Measurements from ENCODE around the gene SEMA3D. TPM values are rescaled to one million over a fixed set of nuclear protein-coding genes. Genes with fewer than 3 reads are reported as not detected.

SEMA3D gene
- total and polyA plus RNA-seq, 9 of the 15 experiments (the other 6 are each of a cell fraction or from before 2014, with no cell fraction given): 0.01 to 0.10 (median 0.04) TPM; not detected in 1

GRCh38 chr7:85204496-85204895 is 17.6 kb upstream of the SEMA3D start:
- DNase-seq (ENCODE audit: extremely low read depth in 1 of 4, low spot score in 3 of 4): no peak
- Histone ChIP-seq H3K27me3 (ENCODE audit: control insufficient read depth in 2 of 2, insufficient read depth in 2 of 2, low read length in 2 of 2) (no peaks in the 10 kb centered on the region), H3K79me2 (ENCODE audit: control insufficient read depth, insufficient read depth, low read length) (no peaks in the 10 kb centered on the region), H3K27ac (ENCODE audit: extremely low read depth, low read depth, low read length) (no peak overlapping the region), H3K9me3 (replicated peaks; ENCODE audit: control insufficient read depth, insufficient read depth, low read depth, low read length) (peaks cover 5% of the 10 kb centered on the region), H3K9me1 (ENCODE audit: control insufficient read depth, insufficient read depth, low read length) (no peaks in the 10 kb centered on the region), H3K36me3 (ENCODE audit: control insufficient read depth, insufficient read depth, low read length) (no peaks in the 10 kb centered on the region), H2AFZ (ENCODE audit: low read depth, low read length) (no peak overlapping the region), H4K20me1 (replicated peaks; ENCODE audit: control insufficient read depth, insufficient read depth, low read length) (no peaks in the 10 kb centered on the region), H3K9ac (ENCODE audit: insufficient read depth in 1 of 2, low read depth in 2 of 2, low read length in 2 of 2) (no peak overlapping the region), H3K4me3 (no peak overlapping the region), H3K4me2 (ENCODE audit: insufficient read depth, low read length) (no peak overlapping the region), H3K4me1 (replicated peaks in 1 of 2; ENCODE audit: control insufficient read depth in 2 of 2, insufficient read depth in 2 of 2, low read length in 2 of 2) (no peaks in the 10 kb centered on the region)
- in situ Hi-C loops (cut with MboI): no loop called here
- ChIA-PET CTCF (ENCODE audit: low intra/inter-chr PET ratio) (no interaction called here), POLR2A (no interaction called here)
- WGBS (ENCODE audit: insufficient coverage, low coverage, missing lambda C conversion rate): 0% methylated on average over 2 of the region's 2 CpGs
- no peak for ATAC-seq
- BruUV-seq (replicated peaks): no TSS peak
- TF ChIP-seq SLC30A9 (CRISPR knock-in tag; IDR thresholded peaks at IDR 0.05) (no peak), PTRF (tag; IDR thresholded peaks at IDR 0.05) (no peak), ZFP30 (CRISPR knock-in tag; IDR thresholded peaks at IDR 0.05; ENCODE audit: borderline replicate concordance) (no peak), TEAD2 (tag; IDR thresholded peaks at IDR 0.05) (no peak), MECOM (CRISPR knock-in tag; IDR thresholded peaks at IDR 0.05) (no peak)
- no peak for FAIRE-seq
- intact Hi-C loops (cut with micrococcal nuclease): no loop called here

- Histone ChIP-seq H3K9me3 (replicated peaks; ENCODE audit: control insufficient read depth, insufficient read depth, low read depth, low read length) (peaks cover 5% of the 10 kb centered on the region), H3K36me3 (ENCODE audit: control insufficient read depth, insufficient read depth, low read length) (no peaks in the 10 kb centered on the region), H3K27me3 (ENCODE audit: control insufficient read depth in 2 of 2, insufficient read depth in 2 of 2, low read length in 2 of 2) (no peaks in the 10 kb centered on the region), H3K27ac (ENCODE audit: extremely low read depth, low read depth, low read length) (no peak overlapping the region), H3K79me2 (ENCODE audit: control insufficient read depth, insufficient read depth, low read length) (no peaks in the 10 kb centered on the region), H4K20me1 (replicated peaks; ENCODE audit: control insufficient read depth, insufficient read depth, low read length) (no peaks in the 10 kb centered on the region), H3K9ac (ENCODE audit: insufficient read depth in 1 of 2, low read depth in 2 of 2, low read length in 2 of 2) (no peak overlapping the region), H3K9me1 (ENCODE audit: control insufficient read depth, insufficient read depth, low read length) (no peaks in the 10 kb centered on the region), H2AFZ (ENCODE audit: low read depth, low read length) (no peak overlapping the region), H3K4me1 (replicated peaks in 1 of 2; ENCODE audit: control insufficient read depth in 2 of 2, insufficient read depth in 2 of 2, low read length in 2 of 2) (no peaks in the 10 kb centered on the region), H3K4me2 (ENCODE audit: insufficient read depth, low read length) (no peak overlapping the region), H3K4me3 (no peak overlapping the region)
- CTCF ChIA-PET (ENCODE audit: low intra/inter-chr PET ratio): no interaction called here
- FAIRE-seq: no peak
- POLR2A ChIA-PET: no interaction called here
- WGBS (ENCODE audit: insufficient coverage, low coverage, missing lambda C conversion rate): 3% methylated on average over 2 of the region's 2 CpGs
- ATAC-seq: no peak
- in situ Hi-C loops (cut with MboI): no loop called here
- intact Hi-C loops (cut with micrococcal nuclease): no loop called here
- no TSS peak for BruUV-seq (replicated peaks)
- DNase-seq (ENCODE audit: extremely low read depth in 1 of 4, low spot score in 3 of 4): no peak
- TF ChIP-seq TEAD2 (tag; IDR thresholded peaks at IDR 0.05): no peak
- TF ChIP-seq MXD1 (CRISPR knock-in tag; IDR thresholded peaks at IDR 0.05; ENCODE audit: borderline replicate concordance, poor library complexity, severe bottlenecking): no peak
- TF ChIP-seq ZNF830 (CRISPR knock-in tag; IDR thresholded peaks at IDR 0.05): no peak
- TF ChIP-seq PBX2 (CRISPR knock-in tag; IDR thresholded peaks at IDR 0.05; ENCODE audit: low read depth): no peak
- TF ChIP-seq PBX2 (tag; conservative IDR thresholded peaks at IDR 0.05; ENCODE audit: low read depth): no peak
- no peak for TF ChIP-seq NKRF (IDR thresholded peaks at IDR 0.05; ENCODE audit: borderline replicate concordance)
- TF ChIP-seq L3MBTL2 (IDR thresholded peaks at IDR 0.05): no peak
- TF ChIP-seq BRCA1 (IDR thresholded peaks at IDR 0.05): no peak
- no peak for TF ChIP-seq BRCA1 (CRISPR knock-in tag; IDR thresholded peaks at IDR 0.05)
These were observed 17.2 kb upstream of the SEMA3D start for GRCh38 chr7:85204061-85204460.

All from K562 (cell line).